ENCODE results near the gene KIF16B.
"Not testable (repeated sequence)": the region's sequence is repeated elsewhere in the genome, so short reads cannot be mapped to it uniquely, and the experiment has no call there.

KIF16B gene

DNA sequence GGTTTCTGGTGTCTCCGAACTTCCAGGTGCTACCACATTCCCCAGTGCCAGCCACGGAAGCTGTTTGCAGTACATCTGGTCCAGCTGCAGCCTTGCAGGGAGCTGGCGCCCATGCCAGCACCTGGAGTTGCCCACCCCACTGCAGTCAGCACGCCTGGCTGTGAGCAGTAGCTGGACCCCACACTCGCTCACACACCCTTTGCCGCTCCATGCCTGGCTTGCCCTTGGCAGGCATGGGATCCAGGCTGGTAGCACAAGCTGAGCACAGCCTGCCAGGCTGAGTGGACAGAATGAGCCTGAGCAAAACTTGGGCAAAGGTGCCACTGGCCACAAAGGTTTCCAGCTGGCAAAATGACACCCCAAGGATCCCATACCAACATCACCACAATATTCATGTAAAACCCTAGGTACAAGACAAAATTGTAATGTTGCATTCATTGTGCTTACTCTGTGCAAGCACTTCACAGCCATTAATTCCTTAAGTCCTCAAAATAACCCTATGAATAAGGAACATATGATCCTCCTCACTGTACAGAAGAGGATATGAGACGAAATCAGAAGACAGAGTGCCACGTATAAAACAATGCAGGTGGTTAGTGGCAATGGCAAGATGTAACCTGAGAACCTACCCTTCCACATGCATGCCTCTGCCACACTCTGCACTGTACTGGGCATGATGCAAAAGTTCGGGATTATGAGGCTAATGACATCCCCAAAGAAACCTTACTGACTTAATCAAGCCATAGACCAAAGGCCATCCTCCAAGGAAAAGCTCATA is 18.3 kb downstream of the KIF16B start:
- no peak for DNase-seq

DNA sequence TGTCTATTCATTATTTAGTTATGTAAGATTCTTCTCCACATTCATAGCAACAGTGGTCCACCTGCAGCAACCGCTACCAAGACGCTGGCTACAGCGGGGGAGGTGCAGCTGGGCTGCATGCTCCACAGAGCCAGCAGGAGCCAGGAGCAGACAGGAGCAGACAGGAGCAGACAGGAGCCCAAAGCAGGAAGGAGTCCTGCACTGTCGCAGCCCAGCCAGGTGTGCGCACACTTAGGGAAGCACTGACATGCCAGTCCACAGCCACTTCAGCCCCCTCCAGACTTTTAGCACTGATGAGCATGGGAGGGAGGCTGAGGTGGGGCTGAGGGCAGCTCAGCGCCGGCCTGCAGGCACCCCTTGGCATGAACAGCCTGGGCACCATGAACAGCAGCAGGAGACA is 19.6 kb downstream of the KIF16B start:
- DNase-seq: no peak

GRCh38 chr20:16553101-16553500 is 20.1 kb downstream of the KIF16B start:
- DNase-seq: no peak

DNA sequence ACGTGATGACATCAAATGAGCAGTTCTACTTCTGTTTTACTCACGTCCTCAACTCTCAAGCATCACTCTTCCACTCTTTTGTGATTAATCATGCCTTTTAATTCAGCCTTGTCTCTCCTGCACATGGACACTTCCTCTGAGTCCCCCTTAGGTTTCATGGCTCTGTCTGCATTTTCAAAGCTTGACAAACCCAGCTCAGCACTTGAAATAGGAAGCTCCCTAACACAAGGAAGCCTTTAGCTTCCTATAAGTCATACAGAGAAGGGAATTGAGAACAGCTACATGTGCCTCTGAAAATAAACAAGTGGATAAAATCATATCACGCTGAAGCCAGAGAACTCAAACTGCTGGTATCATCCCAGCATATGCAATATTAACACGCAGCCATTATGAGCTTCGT is 21.2 kb downstream of the KIF16B start:
- DNase-seq: no peak

DNA sequence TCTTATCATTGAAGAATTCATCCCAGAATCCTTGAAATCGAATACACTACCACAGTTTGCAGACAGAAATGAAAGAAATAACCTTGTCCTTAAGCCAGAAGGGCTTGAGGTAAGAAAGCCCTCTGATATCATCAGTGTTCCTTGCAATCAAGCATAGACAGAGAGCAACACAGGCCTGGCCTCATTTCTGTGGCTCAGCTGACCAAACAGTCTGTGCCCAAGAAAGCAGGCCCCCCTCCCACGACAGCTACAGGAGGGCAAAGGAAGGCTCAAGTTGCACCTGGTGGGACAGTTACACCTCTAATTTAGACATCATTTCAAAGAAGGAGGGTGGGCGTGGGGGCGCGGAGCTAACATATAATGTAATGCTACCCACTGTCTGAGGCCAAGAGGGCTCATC is 21.6 kb downstream of the KIF16B start:
- no peak for DNase-seq

GRCh38 chr20:16548068-16548672 is 25.1 kb downstream of the KIF16B start:
- no peak for DNase-seq

GRCh38 chr20:16544949-16545348 is 28.3 kb downstream of the KIF16B start:
- no peak for DNase-seq

DNA sequence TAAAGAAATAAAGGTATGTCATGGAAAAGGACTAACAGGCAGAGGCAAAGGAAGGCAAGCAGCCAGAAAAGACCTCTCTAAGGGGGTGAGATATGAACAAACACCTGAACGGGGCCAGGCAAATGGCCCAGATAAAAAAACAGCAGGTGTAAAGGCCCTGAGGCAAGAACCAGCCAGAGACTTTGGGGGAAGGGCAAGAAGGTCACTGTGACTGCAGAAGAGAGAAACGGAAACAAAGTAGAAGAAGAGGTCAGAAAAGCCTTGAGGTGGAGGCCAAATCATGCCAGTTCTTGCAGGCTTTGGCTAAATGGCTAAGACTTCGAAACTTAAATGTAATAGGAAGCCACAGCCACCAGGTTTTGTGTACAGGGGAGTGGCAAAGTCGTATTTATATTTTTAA is 30.8 kb downstream of the KIF16B start:
- DNase-seq: no peak

DNA sequence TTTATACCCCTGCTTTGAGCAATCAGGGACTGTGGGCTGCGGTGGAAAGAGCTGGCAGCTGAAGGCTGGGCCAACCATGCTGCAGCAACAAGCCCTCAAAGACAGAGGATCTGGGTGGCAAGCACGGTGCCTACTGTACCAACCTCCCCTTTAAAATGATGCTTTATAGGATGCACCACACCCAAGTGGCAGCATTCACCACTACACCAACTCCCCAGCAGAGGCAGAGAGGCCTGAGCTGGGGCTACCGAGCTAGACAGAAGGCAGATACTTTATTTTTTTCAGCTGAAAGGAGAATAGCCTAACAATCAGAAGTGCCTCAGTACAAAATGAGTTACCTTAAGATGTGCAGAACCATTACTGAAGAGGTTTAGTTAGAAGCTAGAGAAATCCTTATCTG is 31.4 kb downstream of the KIF16B start:
- DNase-seq: no peak

DNA sequence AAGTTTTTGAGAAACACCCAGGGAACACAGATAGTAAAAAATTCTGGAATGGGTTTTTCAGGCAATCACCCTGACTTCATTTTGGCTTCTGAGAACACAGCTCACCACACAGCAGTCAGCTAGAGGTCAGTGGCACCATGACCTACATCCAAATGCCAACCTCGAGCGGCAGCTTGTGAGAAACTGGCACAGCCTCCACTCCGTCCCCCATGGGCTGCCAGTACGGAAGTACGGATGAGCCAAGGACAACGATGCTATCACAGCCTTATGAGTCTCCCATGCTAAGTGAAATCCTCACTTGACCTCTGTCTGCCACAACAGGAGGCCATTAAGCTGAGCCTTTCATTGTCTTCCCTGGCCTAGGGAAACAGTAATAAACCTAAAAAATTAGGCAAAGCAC is 32.0 kb downstream of the KIF16B start:
- no peak for DNase-seq

- DNase-seq: no peak
Measured at GRCh38 chr20:16539280-16540021, 33.8 kb downstream of the KIF16B start.

DNA sequence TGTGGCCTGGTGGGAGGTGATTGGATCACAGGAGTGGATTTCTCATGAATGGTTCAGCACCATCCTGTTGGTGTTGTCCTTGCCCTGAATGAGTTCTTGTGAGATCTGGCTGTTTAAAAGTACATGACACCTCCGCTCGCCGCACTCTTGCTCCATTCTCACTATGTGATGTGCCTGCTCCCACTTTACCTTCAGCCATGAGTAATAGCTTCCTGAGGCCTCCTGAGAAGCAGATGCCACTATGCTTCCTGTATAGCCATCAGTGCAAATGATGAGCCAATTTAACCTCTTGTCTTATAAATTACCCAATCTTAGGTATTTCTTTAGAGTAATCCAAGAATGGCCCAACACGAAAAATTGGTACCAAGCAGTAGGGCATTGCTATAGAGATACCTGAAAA is 34.5 kb downstream of the KIF16B start:
- no peak for DNase-seq

DNA sequence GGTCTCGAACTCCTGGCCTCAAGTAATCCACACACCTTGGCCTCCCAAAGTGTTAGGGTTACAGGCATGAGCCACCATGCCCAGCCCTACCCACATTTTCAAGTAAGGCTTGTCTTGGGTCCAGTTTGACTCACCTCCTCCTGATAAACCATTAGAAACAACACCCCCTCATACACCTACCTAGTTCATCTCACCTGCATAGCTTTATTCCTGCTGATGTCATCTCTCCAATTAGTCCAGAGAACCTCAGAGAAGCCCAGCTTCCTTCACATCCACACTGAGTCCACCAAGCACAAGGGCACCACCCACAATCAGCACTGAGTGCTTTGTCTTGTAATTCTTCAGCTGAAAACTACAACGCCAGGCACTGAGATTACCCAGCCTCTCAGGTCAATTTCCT is 35.3 kb downstream of the KIF16B start:
- DNase-seq: no peak

GRCh38 chr20:16537025-16537665 is 36.1 kb downstream of the KIF16B start:
- no peak for DNase-seq

- no peak for DNase-seq
Measured at GRCh38 chr20:16535277-16535676, 38.0 kb downstream of the KIF16B start.

- no peak for DNase-seq
Measured at GRCh38 chr20:16533502-16533901, 39.7 kb downstream of the KIF16B start.

GRCh38 chr20:16531485-16531884 is 41.8 kb downstream of the KIF16B start:
- DNase-seq: no peak

- DNase-seq: no peak
Measured at GRCh38 chr20:16530201-16530681, 43.0 kb downstream of the KIF16B start.

- peak; percentile 74 for DNase-seq
Measured at GRCh38 chr20:16528078-16528477, 45.2 kb downstream of the KIF16B start.

- DNase-seq: no peak
Measured at GRCh38 chr20:16527438-16527837, 45.8 kb downstream of the KIF16B start.

DNA sequence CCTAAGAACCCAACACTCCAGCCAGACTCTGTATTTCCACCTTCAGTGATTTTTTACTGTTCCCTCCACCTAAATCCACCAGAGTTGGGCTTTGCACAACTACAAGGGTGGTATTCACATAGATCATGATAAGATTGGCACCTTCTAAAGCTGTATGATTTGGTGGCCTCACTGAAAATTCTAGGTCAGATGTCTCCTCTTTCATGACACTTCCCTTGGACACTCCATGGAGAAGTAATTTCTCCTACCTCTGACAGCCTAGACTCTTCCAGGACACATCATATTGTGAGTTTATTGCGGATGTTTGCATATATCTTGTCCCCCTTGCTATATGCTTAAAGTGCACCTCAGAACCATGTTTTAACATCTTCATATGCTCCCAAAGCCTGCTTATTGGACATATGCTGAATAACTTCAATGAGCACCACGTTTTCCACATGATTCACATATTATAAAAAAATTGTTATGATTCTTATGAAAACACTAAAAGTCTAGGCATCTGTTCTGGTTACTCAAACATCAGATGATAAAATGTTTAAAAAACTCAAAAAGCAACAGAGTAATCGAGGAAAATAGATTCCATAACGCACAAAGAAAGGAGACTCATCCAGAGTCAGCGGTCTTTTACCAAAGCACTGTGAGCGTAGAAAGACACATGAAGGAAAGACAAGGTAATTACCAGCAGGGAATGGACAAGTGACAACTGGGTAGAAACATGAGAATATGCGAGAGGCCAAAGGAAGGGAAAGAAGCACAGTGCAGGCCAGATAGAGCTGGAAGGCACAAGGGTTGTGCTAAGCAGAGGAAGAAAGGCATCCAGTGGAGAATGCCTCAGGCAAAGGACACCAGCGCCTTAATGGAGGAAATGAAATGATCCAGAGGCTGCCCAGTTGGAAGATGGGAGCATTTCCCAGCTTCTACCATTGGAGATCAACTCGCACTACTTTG is 46.5 kb downstream of the KIF16B start:
- DNase-seq: no peak

GRCh38 chr20:16522651-16523050 is 50.6 kb downstream of the KIF16B start:
- DNase-seq: not testable (repeated sequence)
